IMR-90 (cell line): Measurements from ENCODE around the gene ABHD10. TPM values are rescaled to one million over a fixed set of nuclear protein-coding genes. Genes with fewer than 3 reads are reported as not detected.

Source experiments
- ATAC-seq: fragments of 200-7000 bp; cut with Tn5 transposase; 2 replicates; pipeline ENCODE4 v1.9.1; 2020; ENCODE audit warnings: low read depth, mild to moderate bottlenecking, moderate library complexity
- BruUV-seq: library from RNA; stranded (reverse); fragments of 400-500 nt; replicated peaks from 2 replicates; lab custom pipeline; 2021; lab: Mats Ljungman, UMichigan
- CTCF ChIA-PET: fragments of 300-600 bp; formaldehyde crosslinking; extraction: SDS; loops from one replicate; lab custom pipeline; 2021; ENCODE audit warnings: antibody characterized with exemption; lab: Yijun Ruan, JAX
- POLR2A ChIA-PET: fragments of 300-600 bp; sonication (Branson Sonifier 250); formaldehyde crosslinking; loops from one replicate; lab custom pipeline; 2022; ENCODE audit warnings: antibody characterized with exemption; ENCODE audit not compliant: unreplicated experiment; lab: Charles Lee
- DNase-seq: peaks from one replicate; pipeline ENCODE4 v3.0.0; 2013
- H2AFZ ChIP-seq: replicated peaks from 2 replicates; pipeline ENCODE3; 2013; ENCODE audit warnings: low read length, mild to moderate bottlenecking; ENCODE audit not compliant: poor library complexity
- H2AK5ac ChIP-seq: 2 replicates; pipeline ENCODE4 v1.6.1; 2013; ENCODE audit warnings: low read depth, low read length, inconsistent platforms
- H2AK9ac ChIP-seq: replicated peaks from 2 replicates; pipeline ENCODE3; 2013; ENCODE audit warnings: mild to moderate bottlenecking, low read depth, low read length, moderate library complexity; ENCODE audit not compliant: poor library complexity
- H2BK120ac ChIP-seq: 2 replicates; pipeline ENCODE4 v1.6.1; 2013; ENCODE audit warnings: low read depth, low read length, inconsistent platforms
- H2BK15ac ChIP-seq: 3 replicates; pipeline ENCODE4 v1.6.1; 2013; ENCODE audit warnings: low read depth, low read length, inconsistent platforms
- H2BK20ac ChIP-seq: 2 replicates; pipeline ENCODE4 v1.6.1; 2013; ENCODE audit warnings: low read depth, mild to moderate bottlenecking, inconsistent platforms, low read length, moderate library complexity
- H2BK5ac ChIP-seq: 2 replicates; pipeline ENCODE4 v1.6.1; 2013; ENCODE audit warnings: mild to moderate bottlenecking, low read depth, low read length, inconsistent platforms; ENCODE audit not compliant: poor library complexity, severe bottlenecking
- H3K14ac ChIP-seq: replicated peaks from 2 replicates; pipeline ENCODE4 v1.6.1; 2013; ENCODE audit warnings: low read depth, low read length, inconsistent platforms
- H3K18ac ChIP-seq: 2 replicates; pipeline ENCODE4 v1.6.1; 2013; ENCODE audit warnings: low read depth, low read length, control low read depth
- H3K23ac ChIP-seq: 2 replicates; pipeline ENCODE4 v1.6.1; 2013; ENCODE audit warnings: low read depth, low read length, inconsistent platforms
- H3K27ac ChIP-seq: 2 replicates; pipeline ENCODE4 v1.5.1; 2013; ENCODE audit warnings: mild to moderate bottlenecking, control low read depth, low read length; ENCODE audit not compliant: insufficient read depth
- H3K27me3 ChIP-seq: 2 replicates; pipeline ENCODE4 v1.6.1; 2013; ENCODE audit warnings: low read length; ENCODE audit not compliant: control insufficient read depth, insufficient read depth
- H3K36me3 ChIP-seq: 2 replicates; pipeline ENCODE4 v1.6.1; 2013; ENCODE audit warnings: low read length, mixed read lengths; ENCODE audit not compliant: control insufficient read depth, insufficient read depth
- H3K4ac ChIP-seq: 2 replicates; pipeline ENCODE4 v1.6.1; 2013; ENCODE audit warnings: low read depth, low read length, inconsistent platforms
- H3K4me1 ChIP-seq: 2 replicates; pipeline ENCODE4 v1.6.1; 2013; ENCODE audit warnings: low read length, mixed read lengths; ENCODE audit not compliant: control insufficient read depth, insufficient read depth
- H3K4me2 ChIP-seq: 2 replicates; pipeline ENCODE4 v1.6.1; 2013; ENCODE audit warnings: low read depth, mild to moderate bottlenecking, control low read depth, low read length, moderate library complexity
- H3K4me3 ChIP-seq: 2 replicates; pipeline ENCODE4 v1.5.1; 2013; ENCODE audit warnings: low read depth, mild to moderate bottlenecking, control low read depth, low read length, moderate library complexity; ENCODE audit not compliant: insufficient read depth
- H3K56ac ChIP-seq: 2 replicates; pipeline ENCODE4 v1.6.1; 2013; ENCODE audit warnings: low read length, inconsistent platforms; ENCODE audit not compliant: insufficient read depth; ENCODE audit errors: extremely low read depth
- H3K79me1 ChIP-seq, 2 experiments: 2 replicates each; pipeline ENCODE4 v1.6.1; 2013; ENCODE audit warnings: low read length in 2 of 2, inconsistent platforms in 1 of 2, low read depth in 1 of 2
- H3K9ac ChIP-seq: 2 replicates; pipeline ENCODE4 v1.6.1; 2013; ENCODE audit warnings: low read depth, low read length, control low read depth
- H3K9me1 ChIP-seq: 2 replicates; pipeline ENCODE4 v1.6.1; 2013; ENCODE audit warnings: low read length, inconsistent platforms; ENCODE audit not compliant: insufficient read depth
- H3K9me3 ChIP-seq: 2 replicates; pipeline ENCODE4 v1.6.1; 2013; ENCODE audit warnings: low read length; ENCODE audit not compliant: control insufficient read depth, insufficient read depth
- H4K20me1 ChIP-seq: 2 replicates; pipeline ENCODE4 v1.6.1; 2013; ENCODE audit warnings: low read length, inconsistent platforms; ENCODE audit not compliant: insufficient read depth
- H4K5ac ChIP-seq: 2 replicates; pipeline ENCODE4 v1.6.1; 2013; ENCODE audit warnings: mild to moderate bottlenecking, low read depth, low read length, control low read depth
- H4K8ac ChIP-seq, 2 experiments: 2 replicates each; pipeline ENCODE4 v1.6.1; 2013; ENCODE audit warnings: low read depth in 2 of 2, low read length in 2 of 2, control low read depth in 1 of 2, inconsistent platforms in 1 of 2
- H4K91ac ChIP-seq: 2 replicates; pipeline ENCODE4 v1.6.1; 2013; ENCODE audit warnings: low read depth, low read length, inconsistent platforms; ENCODE audit not compliant: insufficient read depth
- BHLHE40 ChIP-seq: fragments of 150-350 bp; IDR thresholded peaks from 2 replicates; pipeline ENCODE4 v1.6.1; 2016; ENCODE audit warnings: mild to moderate bottlenecking, low read depth, low read length
- CEBPB ChIP-seq: IDR thresholded peaks from 2 replicates; pipeline ENCODE4 v1.6.1; 2012; ENCODE audit warnings: low read depth, low read length, improper control_type of control experiment
- CHD1 ChIP-seq: IDR thresholded peaks from 2 replicates; pipeline ENCODE4 v1.6.1; 2012; ENCODE audit warnings: low read depth, low read length, improper control_type of control experiment
- CTCF ChIP-seq: conservative IDR thresholded peaks from 2 replicates; pipeline ENCODE4 v1.5.1; 2012; ENCODE audit warnings: mild to moderate bottlenecking, low read depth, low read length, improper control_type of control experiment
- ELK1 ChIP-seq: fragments of 150-350 bp; IDR thresholded peaks from 2 replicates; pipeline ENCODE4 v1.6.1; 2016; ENCODE audit warnings: low read depth, mild to moderate bottlenecking, low read length, moderate library complexity, borderline replicate concordance
- FOS ChIP-seq: fragments of 150-350 bp; IDR thresholded peaks from 2 replicates; pipeline ENCODE4 v1.6.1; 2016; ENCODE audit warnings: low read depth, low read length
- MAFK ChIP-seq: IDR thresholded peaks from 2 replicates; pipeline ENCODE4 v1.6.1; 2012; ENCODE audit warnings: low read depth, low read length, improper control_type of control experiment
- MAZ ChIP-seq: IDR thresholded peaks from 2 replicates; pipeline ENCODE4 v1.6.1; 2012; ENCODE audit warnings: low read depth, mild to moderate bottlenecking, low read length, improper control_type of control experiment, moderate library complexity, borderline replicate concordance
- MXI1 ChIP-seq: IDR thresholded peaks from 2 replicates; pipeline ENCODE4 v1.6.1; 2012; ENCODE audit warnings: low read depth, mild to moderate bottlenecking, low read length, moderate library complexity, borderline replicate concordance
- NFE2L2 ChIP-seq: fragments of 150-350 bp; IDR thresholded peaks from 2 replicates; pipeline ENCODE4 v1.6.1; 2016; ENCODE audit warnings: low read depth, mild to moderate bottlenecking, low read length
- POLR2A ChIP-seq: IDR thresholded peaks from 2 replicates; pipeline ENCODE4 v1.6.1; 2012; ENCODE audit warnings: mild to moderate bottlenecking, low read depth, low read length
- RAD21 ChIP-seq: IDR thresholded peaks from 2 replicates; pipeline ENCODE4 v1.6.1; 2012; ENCODE audit warnings: low read length, improper control_type of control experiment
- RCOR1 ChIP-seq: IDR thresholded peaks from 2 replicates; pipeline ENCODE4 v1.6.1; 2012; ENCODE audit warnings: mild to moderate bottlenecking, low read length, improper control_type of control experiment; ENCODE audit not compliant: insufficient replicate concordance
- RFX5 ChIP-seq: IDR thresholded peaks from 2 replicates; pipeline ENCODE4 v1.8.0; 2012; ENCODE audit warnings: low read depth, mild to moderate bottlenecking, low read length, moderate library complexity
- SMC3 ChIP-seq: fragments of 150-350 bp; IDR thresholded peaks from 2 replicates; pipeline ENCODE4 v1.6.1; 2016; ENCODE audit warnings: low read depth, mild to moderate bottlenecking, antibody characterized with exemption, low read length, moderate library complexity
- USF2 ChIP-seq: fragments of 150-350 bp; IDR thresholded peaks from 2 replicates; pipeline ENCODE4 v1.6.1; 2017; ENCODE audit warnings: mild to moderate bottlenecking, antibody characterized with exemption, low read length, low read depth
- WGBS, 2 experiments: methylation state at CpG; one replicate each; pipeline versions ENCODE4 v1.1.5 to v1.1.7; 2013; ENCODE audit warnings: missing lambda C conversion rate in 2 of 2; ENCODE audit not compliant: insufficient read length in 1 of 2; ENCODE audit errors: extremely low coverage in 2 of 2; 5-methylcytosine and 5-hydroxymethylcytosine counted together
- dilution Hi-C: fragments of 300-500 bp; cut with HindIII; formaldehyde crosslinking; loops from one replicate; pipeline ENCODE4 v1.14.3; 2018; ENCODE audit warnings: low sequenced_read_pairs; ENCODE audit not compliant: unreplicated experiment
- in situ Hi-C: fragments of 300-500 bp; cut with MboI; formaldehyde crosslinking; loops from 3 replicates; pipeline ENCODE4 v1.14.3; 2019; ENCODE audit warnings: low sequenced_read_pairs, inconsistent platforms, mixed read lengths
- intact Hi-C: fragments of 100-400 bp; cut with micrococcal nuclease; formaldehyde crosslinking; loops from 2 replicates; pipeline ENCODE4 v1.10.0; 2022
- polyA plus RNA-seq, 3 experiments: library from polyadenylated mRNA; depleted of rRNA; stranded (reverse); fragments of >200 nt; gene quantifications; 2 replicates each; pipeline ENCODE4 v1.2.3, GENCODE V29; 2012; ENCODE audit warnings: low replicate concordance in 1 of 3
- total RNA-seq: library from RNA; depleted of rRNA; stranded (reverse); fragments of >200 nt; gene quantifications from 2 replicates; pipeline ENCODE4 v1.2.3, GENCODE V29; 2012

Gene ABHD10
- total and polyA plus RNA-seq, 2 of the 4 experiments (the other 2 are of a cell fraction), result 24.7 to 57.2 TPM

- POLR2A ChIA-PET, result no interaction called here
Measured at GRCh38 chr3:112034436-112034835, 55.6 kb downstream of the ABHD10 start, which contains the start of gene TMPRSS7. TMPRSS7 (plus strand) TSS chr3:112034736; CDS start chr3:112034846, 110 bp downstream.

More at GRCh38 chr3:112034436-112034835, 55.6 kb downstream of the ABHD10 start, which contains the start of gene TMPRSS7:
- Histone ChIP-seq H4K5ac (no peak within 1 kb of the TSS), H4K91ac (no peak within 1 kb of the TSS), H3K4me1 (peaks cover 1% of the 10 kb centered on the region; the same call in 1 of the 2 replicates), H2BK20ac (no peak within 1 kb of the TSS), H3K27ac (no peak within 1 kb of the TSS), H2AFZ (no peak within 1 kb of the TSS), H4K8ac (no peak within 1 kb of the TSS), H3K18ac (no peak within 1 kb of the TSS), H3K14ac (no peak within 1 kb of the TSS), H3K9me1 (no peaks in the 10 kb centered on the region), H3K79me1 (no peaks in the 10 kb centered on the region), H3K4ac (no peak within 1 kb of the TSS), H2BK120ac (no peak within 1 kb of the TSS), H3K56ac (no peak within 1 kb of the TSS), H3K9me3 (no peaks in the 10 kb centered on the region), H2AK9ac (no peak within 1 kb of the TSS), H3K4me2 (no peak within 1 kb of the TSS), H3K4me3 (no peak within 1 kb of the TSS), H3K36me3 (no peaks in the 10 kb centered on the region), H3K9ac (no peak within 1 kb of the TSS), H4K20me1 (no peaks in the 10 kb centered on the region), H2BK15ac (no peak within 1 kb of the TSS), H2BK5ac (no peak within 1 kb of the TSS), H3K23ac (no peak within 1 kb of the TSS), H2AK5ac (no peak within 1 kb of the TSS), H3K27me3 (no peaks in the 10 kb centered on the region)
- DNase-seq, result no peak
- TF ChIP-seq CTCF (no peak), CHD1 (no peak), MAFK (no peak), NFE2L2 (no peak), FOS (no peak), POLR2A (no peak), CEBPB (no peak), MXI1 (no peak), USF2 (no peak), ELK1 (no peak), RAD21 (no peak), BHLHE40 (no peak), RCOR1 (no peak), SMC3 (no peak), RFX5 (no peak), MAZ (no peak)
- intact Hi-C loops (no loop called here), in situ Hi-C loops (no loop called here), dilution Hi-C loops (no loop called here)
- WGBS, 2 experiments, result no CpG with 5 or more reads among the region's 4 CpGs
- CTCF ChIA-PET, result interaction anchor here (1.2 kb wide), 1 partner anchor 9 kb away, joined by 4 read pairs; no protein-coding TSS in a partner anchor
- ATAC-seq, result no peak
- BruUV-seq, result no TSS peak
